Measurements from ENCODE around the gene UBE2B.
"Not testable (repeated sequence)": the region's sequence is repeated elsewhere in the genome, so short reads cannot be mapped to it uniquely, and the experiment has no call there.

Gene UBE2B

GRCh38 chr5:134374232-134374631 is 2.9 kb downstream of the UBE2B start:
- peak overlapping the region; percentile 37 for H3K4me2 ChIP-seq (ENCODE audit: low read depth, low read length, poor library complexity, severe bottlenecking)

GRCh38 chr5:134380346-134380745 is 9.0 kb downstream of the UBE2B start:
- Histone ChIP-seq H3K9me3 (ENCODE audit: insufficient read depth, low read depth, low read length) (no peaks in the 10 kb centered on the region), H3K79me2 (ENCODE audit: insufficient read depth, low read length) (peaks cover 18% of the 10 kb centered on the region), H3K9me2 (replicated peaks; ENCODE audit: low read depth, low read length) (no peaks in the 10 kb centered on the region), H2AFZ (ENCODE audit: low read length) (no peak overlapping the region), H3K4me1 (ENCODE audit: insufficient read depth, low read length, poor library complexity, severe bottlenecking) (no peaks in the 10 kb centered on the region), H3K4me3 (ENCODE audit: low read length, poor library complexity, severe bottlenecking) (no peak overlapping the region), H3F3A (ENCODE audit: low read depth) (no peaks in the 10 kb centered on the region), H3K4me2 (ENCODE audit: low read depth, low read length, poor library complexity, severe bottlenecking) (no peak overlapping the region), H3K27me3 (ENCODE audit: insufficient read depth, low read length, poor library complexity, severe bottlenecking) (no peaks in the 10 kb centered on the region), H4K20me1 (ENCODE audit: insufficient read depth, low read length, poor library complexity, severe bottlenecking) (no peaks in the 10 kb centered on the region), H3K9ac (ENCODE audit: low read depth, low read length, poor library complexity, severe bottlenecking) (no peak overlapping the region), H3K36me3 (ENCODE audit: insufficient read depth, low read length) (peaks cover 8% of the 10 kb centered on the region; the same call in 1 of the 2 replicates)
- TF ChIP-seq EZH2phosphoT487 (IDR thresholded peaks at IDR 0.05; ENCODE audit: borderline replicate concordance): no peak
- TF ChIP-seq CTCF (conservative IDR thresholded peaks at IDR 0.05; ENCODE audit: low read length): no peak

More at GRCh38 chr5:134374232-134374631, 2.9 kb downstream of the UBE2B start:
- no peak for TF ChIP-seq EZH2phosphoT487 (IDR thresholded peaks at IDR 0.05; ENCODE audit: borderline replicate concordance)
- no peak; the same call in 1 of the 2 replicates for TF ChIP-seq CTCF (conservative IDR thresholded peaks at IDR 0.05; ENCODE audit: low read length)
- H3K4me3 ChIP-seq (ENCODE audit: low read length, poor library complexity, severe bottlenecking): no peak overlapping the region
- H3K27me3 ChIP-seq (ENCODE audit: insufficient read depth, low read length, poor library complexity, severe bottlenecking): no peaks in the 10 kb centered on the region
- H3K4me1 ChIP-seq (ENCODE audit: insufficient read depth, low read length, poor library complexity, severe bottlenecking): peaks cover 10% of the 10 kb centered on the region
- H3K9me2 ChIP-seq (replicated peaks; ENCODE audit: low read depth, low read length): no peaks in the 10 kb centered on the region
- no peaks in the 10 kb centered on the region for H3F3A ChIP-seq (ENCODE audit: low read depth)
- no peak overlapping the region for H2AFZ ChIP-seq (ENCODE audit: low read length)
- H3K79me2 ChIP-seq (ENCODE audit: insufficient read depth, low read length): peaks cover 61% of the 10 kb centered on the region
- peaks cover 5% of the 10 kb centered on the region; the same call in 1 of the 2 replicates for H3K36me3 ChIP-seq (ENCODE audit: insufficient read depth, low read length)
- peaks cover 31% of the 10 kb centered on the region for H4K20me1 ChIP-seq (ENCODE audit: insufficient read depth, low read length, poor library complexity, severe bottlenecking)
- H3K9me3 ChIP-seq (ENCODE audit: insufficient read depth, low read depth, low read length): no peaks in the 10 kb centered on the region
- no peak overlapping the region for H3K9ac ChIP-seq (ENCODE audit: low read depth, low read length, poor library complexity, severe bottlenecking)

- H3K4me3 ChIP-seq (ENCODE audit: low read length, poor library complexity, severe bottlenecking); H3K9ac ChIP-seq (ENCODE audit: low read depth, low read length, poor library complexity, severe bottlenecking); H3K9me3 ChIP-seq (ENCODE audit: insufficient read depth, low read depth, low read length); H3K4me2 ChIP-seq (ENCODE audit: low read depth, low read length, poor library complexity, severe bottlenecking); H3K4me1 ChIP-seq (ENCODE audit: insufficient read depth, low read length, poor library complexity, severe bottlenecking); H3K27me3 ChIP-seq (ENCODE audit: insufficient read depth, low read length, poor library complexity, severe bottlenecking); H4K20me1 ChIP-seq (ENCODE audit: insufficient read depth, low read length, poor library complexity, severe bottlenecking); H3K36me3 ChIP-seq (ENCODE audit: insufficient read depth, low read length); H3K79me2 ChIP-seq (ENCODE audit: insufficient read depth, low read length); H3K9me2 ChIP-seq (replicated peaks; ENCODE audit: low read depth, low read length); H2AFZ ChIP-seq (ENCODE audit: low read length); H3F3A ChIP-seq (ENCODE audit: low read depth): not testable (repeated sequence)
These were observed 10.8 kb downstream of the UBE2B start for GRCh38 chr5:134382204-134382603.

- H3K4me3 ChIP-seq (ENCODE audit: low read length, poor library complexity, severe bottlenecking): no peak overlapping the region
- no peak overlapping the region for H2AFZ ChIP-seq (ENCODE audit: low read length)
- peaks cover 12% of the 10 kb centered on the region; the same call in 1 of the 2 replicates for H3K36me3 ChIP-seq (ENCODE audit: insufficient read depth, low read length)
- TF ChIP-seq EZH2phosphoT487 (IDR thresholded peaks at IDR 0.05; ENCODE audit: borderline replicate concordance): no peak
- no peak for TF ChIP-seq CTCF (conservative IDR thresholded peaks at IDR 0.05; ENCODE audit: low read length)
- H3K4me1 ChIP-seq (ENCODE audit: insufficient read depth, low read length, poor library complexity, severe bottlenecking): no peaks in the 10 kb centered on the region
- H3K9ac ChIP-seq (ENCODE audit: low read depth, low read length, poor library complexity, severe bottlenecking): no peak overlapping the region
- no peaks in the 10 kb centered on the region for H3F3A ChIP-seq (ENCODE audit: low read depth)
- H4K20me1 ChIP-seq (ENCODE audit: insufficient read depth, low read length, poor library complexity, severe bottlenecking): no peaks in the 10 kb centered on the region
- no peaks in the 10 kb centered on the region for H3K9me3 ChIP-seq (ENCODE audit: insufficient read depth, low read depth, low read length)
- H3K27me3 ChIP-seq (ENCODE audit: insufficient read depth, low read length, poor library complexity, severe bottlenecking): no peaks in the 10 kb centered on the region
- no peaks in the 10 kb centered on the region for H3K79me2 ChIP-seq (ENCODE audit: insufficient read depth, low read length)
- H3K4me2 ChIP-seq (ENCODE audit: low read depth, low read length, poor library complexity, severe bottlenecking): no peak overlapping the region
- no peaks in the 10 kb centered on the region for H3K9me2 ChIP-seq (replicated peaks; ENCODE audit: low read depth, low read length)
These were observed 12.8 kb downstream of the UBE2B start for GRCh38 chr5:134383980-134384697.
